OCI-LY1 (cell line): ENCODE measurements around the gene CEP63.

Source experiments
- H2AFZ ChIP-seq: fragments of 200-600 bp; sonication (generic), shearing (Covaris generic); 2 replicates; pipeline ENCODE4 v1.6.0; 2014; ENCODE audit warnings: antibody characterized with exemption, mild to moderate bottlenecking, low read length
- H3F3A ChIP-seq: fragments of 200-600 bp; sonication (generic), shearing (Covaris generic); 2 replicates; pipeline ENCODE4 v1.6.0; 2014; ENCODE audit warnings: mild to moderate bottlenecking, antibody characterized with exemption, low read length, moderate library complexity; ENCODE audit not compliant: insufficient read depth
- H3K27ac ChIP-seq: fragments of 200-600 bp; sonication (generic); 2 replicates; pipeline ENCODE4 v1.5.1; 2014; ENCODE audit warnings: low read length, mixed run types, mild to moderate bottlenecking, low read depth; ENCODE audit not compliant: poor library complexity, severe bottlenecking
- H3K27me3 ChIP-seq: fragments of 200-600 bp; sonication (generic); 2 replicates; pipeline ENCODE4 v1.6.0; 2014; ENCODE audit warnings: antibody characterized with exemption, mild to moderate bottlenecking, low read length, moderate library complexity; ENCODE audit not compliant: insufficient read depth
- H3K36me3 ChIP-seq: fragments of 200-600 bp; sonication (generic); 2 replicates; pipeline ENCODE4 v1.6.1; 2014; ENCODE audit warnings: mild to moderate bottlenecking, antibody characterized with exemption, low read length, moderate library complexity, mixed read lengths; ENCODE audit not compliant: insufficient read depth
- H3K4me1 ChIP-seq: fragments of 200-600 bp; sonication (generic); 2 replicates; pipeline ENCODE4 v1.5.1; 2014; ENCODE audit warnings: mild to moderate bottlenecking, low read length, moderate library complexity; ENCODE audit not compliant: insufficient read depth, severe bottlenecking
- H3K4me2 ChIP-seq: fragments of 200-600 bp; sonication (generic), shearing (Covaris generic); 2 replicates; pipeline ENCODE4 v1.6.1; 2014; ENCODE audit warnings: low read length
- H3K4me3 ChIP-seq: fragments of 200-600 bp; sonication (generic); 2 replicates; pipeline ENCODE4 v1.5.1; 2014; ENCODE audit warnings: low read length, low read depth, mild to moderate bottlenecking, mixed read lengths; ENCODE audit not compliant: poor library complexity, severe bottlenecking
- H3K79me2 ChIP-seq: fragments of 200-600 bp; shearing (Covaris generic); 2 replicates; pipeline ENCODE4 v1.6.1; 2016; ENCODE audit warnings: mixed run types, low read length, mixed read lengths; ENCODE audit not compliant: insufficient read depth
- H3K9ac ChIP-seq: fragments of 200-600 bp; sonication (generic), shearing (Covaris generic); 2 replicates; pipeline ENCODE4 v1.6.1; 2014; ENCODE audit warnings: mild to moderate bottlenecking, low read length, mixed read lengths
- H3K9me2 ChIP-seq: fragments of 200-600 bp; sonication (generic), shearing (Covaris generic); 2 replicates; pipeline ENCODE4 v1.6.1; 2014; ENCODE audit warnings: low read depth, mild to moderate bottlenecking, low read length, mixed read lengths
- H3K9me3 ChIP-seq: fragments of 200-600 bp; shearing (Covaris generic); 2 replicates; pipeline ENCODE4 v1.6.1; 2014; ENCODE audit warnings: low read length, mixed read lengths
- H4K20me1 ChIP-seq: fragments of 200-600 bp; sonication (generic), shearing (Covaris generic); 2 replicates; pipeline ENCODE4 v1.6.0; 2016; ENCODE audit warnings: mild to moderate bottlenecking, low read length; ENCODE audit not compliant: insufficient read depth
- CTCF ChIP-seq: fragments of 200-600 bp; sonication (generic), shearing (Covaris generic); IDR thresholded peaks from 2 replicates; pipeline ENCODE4 v1.5.1; 2017; ENCODE audit warnings: mild to moderate bottlenecking, antibody characterized with exemption, low read length, moderate library complexity, mixed read lengths
- EZH2 ChIP-seq: fragments of 200-600 bp; sonication (generic), shearing (Covaris generic); IDR thresholded peaks from 2 replicates; pipeline ENCODE4 v1.8.0; 2017; ENCODE audit warnings: borderline replicate concordance, mixed run types, mild to moderate bottlenecking, antibody characterized with exemption, low read length, moderate library complexity, mixed read lengths

Gene CEP63

GRCh38 chr3:134535186-134535970, 49.5 kb downstream of the CEP63 start:
- no peaks in the 10 kb centered on the region for H3K4me1 ChIP-seq
- H4K20me1 ChIP-seq: no peaks in the 10 kb centered on the region
- H2AFZ ChIP-seq: no peak overlapping the region
- H3K4me2 ChIP-seq: no peak overlapping the region
- H3K27ac ChIP-seq: no peak overlapping the region
- no peak overlapping the region for H3K4me3 ChIP-seq
- H3K9me3 ChIP-seq: no peaks in the 10 kb centered on the region
- no peaks in the 10 kb centered on the region for H3F3A ChIP-seq
- TF ChIP-seq EZH2 (no peak), CTCF (no peak)
- H3K9ac ChIP-seq: no peak overlapping the region
- no peaks in the 10 kb centered on the region for H3K79me2 ChIP-seq
- no peaks in the 10 kb centered on the region for H3K9me2 ChIP-seq
- no peaks in the 10 kb centered on the region for H3K27me3 ChIP-seq
- peaks cover 52% of the 10 kb centered on the region for H3K36me3 ChIP-seq

- H3K79me2 ChIP-seq: no peaks in the 10 kb centered on the region
- H3K9me3 ChIP-seq: no peaks in the 10 kb centered on the region
- H3K36me3 ChIP-seq: peaks cover 50% of the 10 kb centered on the region
Observed at GRCh38 chr3:134536781-134537180, 50.9 kb downstream of the CEP63 start.

GRCh38 chr3:134542287-134542958, 56.6 kb downstream of the CEP63 start:
- Histone ChIP-seq H3K9ac (no peak overlapping the region), H3F3A (no peaks in the 10 kb centered on the region), H3K9me2 (no peaks in the 10 kb centered on the region), H4K20me1 (no peaks in the 10 kb centered on the region), H3K27ac (no peak overlapping the region), H2AFZ (no peak overlapping the region), H3K27me3 (no peaks in the 10 kb centered on the region), H3K36me3 (peaks cover 28% of the 10 kb centered on the region), H3K79me2 (no peaks in the 10 kb centered on the region), H3K4me1 (no peaks in the 10 kb centered on the region), H3K9me3 (no peaks in the 10 kb centered on the region), H3K4me3 (no peak overlapping the region), H3K4me2 (no peak overlapping the region)
- TF ChIP-seq CTCF (no peak), EZH2 (no peak)

More at GRCh38 chr3:134536781-134537180, 50.9 kb downstream of the CEP63 start:
- Histone ChIP-seq H2AFZ (no peak overlapping the region), H4K20me1 (no peaks in the 10 kb centered on the region), H3K4me2 (no peak overlapping the region), H3K4me1 (no peaks in the 10 kb centered on the region), H3K9ac (no peak overlapping the region), H3K4me3 (no peak overlapping the region), H3K27ac (no peak overlapping the region), H3K9me2 (no peaks in the 10 kb centered on the region), H3K27me3 (no peaks in the 10 kb centered on the region), H3F3A (no peaks in the 10 kb centered on the region)
- TF ChIP-seq CTCF: no peak
- TF ChIP-seq EZH2: no peak
